ENCODE measurements around the gene DELE1.
A peak's percentile ranks its signal among the peaks of the same experiment; 100 is the strongest.

DELE1 gene

DNA sequence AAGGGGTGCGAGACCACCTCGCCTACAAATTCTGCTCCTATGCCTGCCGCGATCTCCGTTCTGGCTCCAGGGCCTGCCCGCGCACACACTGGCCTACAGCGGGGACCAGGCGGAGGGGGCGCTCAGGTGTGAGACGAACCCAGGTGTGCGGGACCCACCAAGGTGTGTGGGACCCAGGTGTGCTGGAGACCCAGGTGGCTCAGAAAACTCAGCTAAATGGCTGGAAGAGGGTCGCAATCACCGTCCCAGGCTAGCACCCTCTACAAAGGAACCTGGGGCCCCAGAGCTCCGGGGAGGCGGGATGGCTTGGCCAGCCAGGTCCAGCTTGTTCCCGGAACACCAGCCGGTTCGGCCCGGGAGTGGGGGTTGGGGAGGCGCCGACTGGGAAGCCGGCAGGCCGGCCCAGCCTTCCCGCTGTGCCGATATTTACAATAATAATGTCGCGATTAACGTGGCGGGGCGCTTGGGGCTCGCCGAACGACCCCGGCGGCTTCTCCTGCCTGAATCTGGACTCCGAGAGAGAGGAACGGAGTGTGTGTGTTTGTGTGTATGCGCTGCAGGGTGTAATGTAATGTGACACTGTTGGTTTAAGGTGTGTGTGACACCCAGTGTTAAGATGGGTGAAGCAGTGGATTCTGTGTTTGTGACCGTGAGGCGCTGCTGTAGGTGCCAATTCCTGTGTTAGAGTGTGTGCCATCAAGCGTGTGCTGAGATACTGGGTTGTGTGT is 46.9 kb upstream of the DELE1 start:
- DNase-seq (ENCODE audit: low read depth), result no peak
- no peak overlapping the region for H3K4me3 ChIP-seq (ENCODE audit: low read depth, low read length)
- TF ChIP-seq, protein P1, sequence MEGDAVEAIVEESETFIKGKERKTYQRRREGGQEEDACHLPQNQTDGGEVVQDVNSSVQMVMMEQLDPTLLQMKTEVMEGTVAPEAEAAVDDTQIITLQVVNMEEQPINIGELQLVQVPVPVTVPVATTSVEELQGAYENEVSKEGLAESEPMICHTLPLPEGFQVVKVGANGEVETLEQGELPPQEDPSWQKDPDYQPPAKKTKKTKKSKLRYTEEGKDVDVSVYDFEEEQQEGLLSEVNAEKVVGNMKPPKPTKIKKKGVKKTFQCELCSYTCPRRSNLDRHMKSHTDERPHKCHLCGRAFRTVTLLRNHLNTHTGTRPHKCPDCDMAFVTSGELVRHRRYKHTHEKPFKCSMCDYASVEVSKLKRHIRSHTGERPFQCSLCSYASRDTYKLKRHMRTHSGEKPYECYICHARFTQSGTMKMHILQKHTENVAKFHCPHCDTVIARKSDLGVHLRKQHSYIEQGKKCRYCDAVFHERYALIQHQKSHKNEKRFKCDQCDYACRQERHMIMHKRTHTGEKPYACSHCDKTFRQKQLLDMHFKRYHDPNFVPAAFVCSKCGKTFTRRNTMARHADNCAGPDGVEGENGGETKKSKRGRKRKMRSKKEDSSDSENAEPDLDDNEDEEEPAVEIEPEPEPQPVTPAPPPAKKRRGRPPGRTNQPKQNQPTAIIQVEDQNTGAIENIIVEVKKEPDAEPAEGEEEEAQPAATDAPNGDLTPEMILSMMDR (conservative IDR thresholded peaks at IDR 0.05; ENCODE audit: low read depth, low read length), result no peak

DNA sequence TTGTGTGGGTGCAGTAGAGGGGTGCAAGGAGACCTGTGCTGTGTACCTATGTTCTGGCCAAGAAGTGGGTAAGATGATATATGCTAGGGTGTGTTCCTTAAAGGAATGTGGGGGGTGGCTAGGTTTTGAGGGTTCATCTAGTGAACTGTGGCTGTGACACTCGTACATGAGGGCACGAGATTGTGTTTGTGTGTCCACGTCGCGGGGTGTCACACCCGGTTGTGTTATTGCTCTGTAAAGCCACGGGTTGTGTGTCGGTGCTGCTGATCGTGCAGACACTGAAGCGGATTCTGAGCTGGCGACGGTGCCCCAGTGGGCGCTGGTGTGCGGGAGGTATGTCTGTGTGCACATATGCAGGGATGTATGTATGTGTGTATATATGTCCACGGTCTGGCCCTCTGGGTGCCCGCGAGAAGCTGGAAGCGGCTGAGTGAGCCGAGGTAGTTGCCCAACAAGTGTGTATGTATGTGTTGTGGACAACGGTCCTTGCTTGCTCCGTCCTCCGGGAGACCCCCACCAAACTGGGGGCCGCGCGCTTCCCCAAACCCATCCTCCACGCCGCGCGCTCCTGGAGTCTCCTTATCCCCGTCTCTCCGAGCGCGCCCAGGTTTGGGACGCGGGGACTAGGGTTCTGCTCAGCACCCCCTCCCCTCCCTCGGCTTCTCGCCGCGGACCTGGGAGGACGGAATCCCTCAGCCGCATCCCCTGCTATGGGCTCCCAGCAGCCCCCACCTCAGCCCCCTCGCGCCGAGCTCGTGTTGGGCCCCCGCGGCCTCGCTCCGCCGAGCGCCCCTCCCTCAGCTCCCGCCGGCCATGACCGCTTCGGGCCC is 46.1 kb upstream of the DELE1 start:
- no peak for DNase-seq (ENCODE audit: low read depth)
- H3K4me3 ChIP-seq (ENCODE audit: low read depth, low read length), result peak overlapping the region; percentile 38
- TF ChIP-seq, protein P1 (conservative IDR thresholded peaks at IDR 0.05; ENCODE audit: low read depth, low read length), result no peak

DNA sequence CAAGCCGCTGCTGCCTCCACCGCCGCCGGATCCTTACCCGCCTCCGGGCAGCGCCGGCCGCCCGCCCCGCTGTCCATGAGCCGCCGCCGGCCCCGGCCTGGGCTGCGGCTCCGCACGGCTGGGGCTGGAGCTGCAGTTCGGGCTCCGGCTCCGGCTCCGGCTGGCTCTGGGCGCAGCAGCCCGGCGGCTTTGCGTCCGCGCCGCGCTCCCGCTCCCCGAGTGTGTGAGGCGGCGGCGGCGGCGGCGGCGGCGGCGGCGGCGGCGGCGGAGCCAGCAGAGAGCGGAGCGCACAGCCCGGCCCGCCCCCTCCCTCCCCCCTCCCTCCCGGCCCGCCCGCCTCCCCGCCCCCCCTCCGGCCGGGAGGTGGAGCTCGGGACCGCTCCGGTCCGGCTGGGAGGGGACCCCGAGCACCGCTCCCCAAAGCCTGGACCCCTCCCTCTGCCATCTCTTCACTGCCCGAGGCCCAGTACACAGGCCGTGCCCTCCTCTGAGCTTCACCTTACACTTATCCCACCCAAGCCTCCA is 45.4 kb upstream of the DELE1 start, which contains the start of gene PCDH1:
PCDH1 (minus strand) TSS at position 225 of the 525 bp plus-strand sequence; CDS start at position 77, 148 bp downstream.
- DNase-seq (ENCODE audit: low read depth), result peak; percentile 36
- TF ChIP-seq, protein P1 (conservative IDR thresholded peaks at IDR 0.05; ENCODE audit: low read depth, low read length), result no peak
- peak within 1 kb of the TSS; percentile 38 for H3K4me3 ChIP-seq (ENCODE audit: low read depth, low read length)

DNA sequence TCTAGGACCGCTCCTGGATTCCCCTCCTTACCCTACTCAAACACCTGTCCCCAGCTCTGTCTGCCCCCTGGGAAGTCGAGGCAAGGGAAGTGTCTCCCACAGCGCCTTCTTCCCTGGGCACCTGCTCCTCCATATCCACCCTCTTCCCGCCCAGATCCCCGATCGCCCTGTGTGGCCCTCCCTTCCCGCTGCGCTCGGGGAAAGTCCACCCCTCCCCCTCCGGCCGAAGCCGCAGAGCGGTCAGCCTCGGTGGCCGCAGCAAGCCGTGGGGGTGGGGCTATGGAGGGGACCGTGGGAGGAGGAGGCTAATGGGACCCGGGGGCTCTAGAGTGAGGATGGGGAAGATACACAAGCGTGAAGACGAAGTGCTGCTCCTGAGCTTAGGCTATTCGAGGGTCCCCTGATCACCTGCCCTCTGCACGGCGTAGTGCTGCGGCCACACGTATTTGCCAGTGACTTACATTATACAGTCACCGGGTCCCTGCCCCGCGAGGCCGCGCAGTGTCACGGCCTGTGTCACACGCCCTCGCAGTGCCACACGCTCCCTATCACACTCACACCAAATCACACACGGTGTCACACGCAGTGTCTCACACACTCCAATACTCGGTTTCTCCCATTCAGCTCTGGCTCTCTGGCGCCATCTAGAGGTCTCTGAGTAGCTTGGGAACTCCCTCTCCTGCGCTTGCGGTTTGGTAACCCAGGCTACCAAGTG is 44.8 kb upstream of the DELE1 start:
- peak; percentile 88 for DNase-seq (ENCODE audit: low read depth)
- TF ChIP-seq, protein P1 (conservative IDR thresholded peaks at IDR 0.05; ENCODE audit: low read depth, low read length), result peak; percentile 99
- H3K4me3 ChIP-seq (ENCODE audit: low read depth, low read length), result peak overlapping the region; percentile 26

DNA sequence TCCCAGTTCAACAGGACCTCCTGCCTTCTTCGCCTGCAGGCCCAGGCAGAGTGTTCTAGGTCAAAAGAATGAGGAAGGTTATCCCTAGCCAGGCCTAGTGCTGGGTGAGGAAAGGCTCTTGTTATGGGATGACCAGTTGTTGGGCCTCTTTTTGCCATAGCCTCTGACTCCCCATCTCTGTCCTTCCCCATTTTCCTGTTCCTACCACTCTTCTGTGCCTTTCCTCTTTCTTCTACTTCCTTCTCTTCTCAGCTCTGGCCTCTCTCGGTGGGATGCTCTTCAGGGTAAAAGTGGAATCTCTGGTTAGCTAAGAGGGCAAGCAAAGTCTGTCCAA is 44.3 kb upstream of the DELE1 start:
- no peak for DNase-seq (ENCODE audit: low read depth)
- no peak overlapping the region for H3K4me3 ChIP-seq (ENCODE audit: low read depth, low read length)
- TF ChIP-seq, protein P1 (conservative IDR thresholded peaks at IDR 0.05; ENCODE audit: low read depth, low read length), result no peak

DNA sequence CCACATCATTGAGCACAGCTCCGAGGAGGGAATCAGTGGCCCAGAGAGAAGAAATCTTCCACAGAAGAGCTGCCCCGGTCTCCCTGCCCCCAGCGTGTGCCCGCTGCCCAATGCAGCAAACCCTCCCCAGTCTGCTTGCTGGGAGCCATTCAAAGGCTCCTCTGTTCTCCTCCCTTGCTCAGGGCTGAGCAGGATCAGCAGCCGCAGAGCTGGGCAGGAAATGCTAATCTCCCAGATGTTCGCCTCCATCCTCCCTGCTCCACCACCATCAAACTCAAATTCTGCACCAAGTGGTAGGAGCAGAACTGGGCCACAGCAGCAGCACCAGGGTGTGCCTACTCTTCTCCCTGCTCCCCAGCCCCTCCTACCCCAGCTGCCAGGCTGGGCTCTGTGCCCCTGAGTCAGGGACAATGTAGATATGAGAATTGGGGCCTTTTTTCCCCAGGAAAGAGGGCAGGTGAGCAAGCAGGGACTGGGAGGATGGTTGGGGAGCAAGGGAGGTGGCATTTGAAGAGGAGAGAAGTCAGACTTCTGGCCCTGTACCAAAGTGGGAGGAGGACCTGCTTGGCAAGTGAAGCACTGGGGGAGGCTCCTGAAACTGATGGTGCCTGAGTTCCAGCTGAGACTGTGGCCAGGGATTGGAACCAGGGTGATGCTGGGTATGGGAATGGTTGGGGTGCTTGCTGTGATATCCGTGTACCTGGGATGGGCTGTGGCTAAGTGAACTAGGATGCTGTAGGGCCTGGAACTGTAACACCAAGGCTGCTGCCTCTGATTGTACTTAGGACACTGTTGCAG is 43.5 kb upstream of the DELE1 start:
- TF ChIP-seq, protein P1 (conservative IDR thresholded peaks at IDR 0.05; ENCODE audit: low read depth, low read length), result no peak
- DNase-seq (ENCODE audit: low read depth), result no peak
- no peak overlapping the region for H3K4me3 ChIP-seq (ENCODE audit: low read depth, low read length)

Data from choroid plexus epithelial cell (primary cell).